GM18873 (cell line): ENCODE measurements around the gene COL5A1.

ENCODE experiments used
- ATAC-seq: cut with Tn5 transposase; IDR thresholded peaks from one replicate; pipeline ENCODE4 v1.9.1; 2021; ENCODE audit warnings: mild to moderate bottlenecking, moderate library complexity, moderate number of reproducible peaks; ENCODE audit not compliant: unreplicated experiment, low FRiP score

Gene COL5A1

GRCh38 chr9:134722120-134722701 is 80.6 kb downstream of the COL5A1 start:
- no peak for ATAC-seq

- no peak for ATAC-seq
Observed at GRCh38 chr9:134723037-134723436, 81.4 kb downstream of the COL5A1 start.

- ATAC-seq = no peak
Observed at GRCh38 chr9:134723491-134724190, 82.0 kb downstream of the COL5A1 start.

- no peak for ATAC-seq
Observed at GRCh38 chr9:134724202-134724911, 82.8 kb downstream of the COL5A1 start.

DNA sequence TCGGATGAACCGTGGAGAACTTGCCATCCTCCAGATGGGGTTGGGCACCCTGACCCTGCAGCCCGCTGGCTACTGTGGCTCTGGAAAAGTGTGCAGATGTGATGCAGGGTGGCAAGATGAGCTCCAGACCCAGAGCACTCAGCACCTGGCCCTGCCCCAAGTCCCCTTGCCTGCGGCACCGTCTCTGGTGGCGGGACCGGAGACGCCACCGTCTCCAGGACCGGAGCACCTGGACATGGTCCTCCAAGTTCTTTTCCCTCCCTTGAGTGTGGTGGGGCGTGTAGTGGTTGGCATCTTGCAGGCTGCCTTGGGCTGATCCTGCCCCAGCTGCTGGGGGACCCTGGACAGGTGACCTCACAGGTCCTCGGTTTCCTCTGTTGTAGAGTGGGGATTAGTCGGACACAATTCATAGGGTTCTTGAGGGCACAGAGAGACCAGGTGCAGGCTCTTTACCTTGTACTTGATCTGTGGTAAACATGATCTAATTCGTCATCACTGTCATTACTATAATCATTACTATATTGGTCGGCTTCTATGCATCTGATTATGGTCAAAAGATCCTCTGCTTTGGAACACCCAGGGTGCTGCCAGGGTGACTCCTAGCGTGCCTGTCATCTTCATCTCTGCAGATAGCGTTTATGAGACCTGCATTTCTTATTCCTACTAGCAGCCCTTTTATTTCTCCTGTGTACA is 83.5 kb downstream of the COL5A1 start:
- ATAC-seq = no peak

DNA sequence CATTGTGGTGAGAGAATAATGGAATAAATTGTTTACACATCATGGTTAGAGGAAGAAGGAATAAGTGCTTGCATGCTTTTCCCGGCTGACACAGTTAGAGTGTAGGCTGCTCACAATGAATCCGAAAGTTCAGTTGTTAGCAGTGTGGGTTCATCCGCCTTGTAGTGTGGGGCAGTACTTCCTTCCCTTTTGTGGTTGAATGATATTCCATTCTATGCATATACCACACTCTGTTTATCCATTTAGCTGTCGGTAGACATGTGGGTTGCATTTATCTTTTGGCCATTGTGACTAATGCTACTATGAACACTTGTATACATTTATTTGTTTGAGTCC is 84.0 kb downstream of the COL5A1 start:
- ATAC-seq = no peak

DNA sequence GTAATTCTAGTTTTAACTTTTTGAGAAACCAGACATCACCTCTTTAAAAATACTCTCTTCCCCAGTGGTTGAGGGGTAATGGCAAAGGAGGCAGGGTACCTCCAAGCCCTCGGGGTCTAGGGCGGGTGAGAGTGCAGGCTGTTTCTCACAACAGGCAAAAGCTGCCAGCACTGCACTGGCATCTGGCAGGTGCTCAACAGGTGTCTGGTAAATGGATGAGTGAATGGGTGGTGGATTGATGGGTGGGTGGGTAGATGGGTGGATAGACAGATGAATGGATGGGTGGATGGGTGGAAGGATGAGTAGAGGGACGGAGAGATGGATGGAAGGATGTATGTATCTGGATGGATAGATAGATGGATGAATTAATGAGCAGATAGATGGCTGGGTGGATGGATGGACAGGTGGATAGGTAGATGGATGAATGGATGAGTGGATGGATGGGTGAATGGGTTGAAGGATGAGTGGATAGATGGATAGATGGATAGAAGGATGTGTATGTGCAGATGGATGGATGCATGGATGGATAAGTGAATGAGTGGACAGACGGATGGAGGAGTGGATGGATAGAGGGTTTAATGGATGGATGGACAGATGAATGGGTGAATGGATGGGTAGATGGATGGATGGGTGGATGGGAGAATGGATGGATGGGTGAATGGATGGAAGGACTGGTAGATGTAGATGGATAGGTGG is 84.6 kb downstream of the COL5A1 start:
- no peak for ATAC-seq

- ATAC-seq = no peak
Observed at GRCh38 chr9:134726722-134727034, 85.1 kb downstream of the COL5A1 start.

- ATAC-seq = no peak
Observed at GRCh38 chr9:134728021-134728795, 86.6 kb downstream of the COL5A1 start.

DNA sequence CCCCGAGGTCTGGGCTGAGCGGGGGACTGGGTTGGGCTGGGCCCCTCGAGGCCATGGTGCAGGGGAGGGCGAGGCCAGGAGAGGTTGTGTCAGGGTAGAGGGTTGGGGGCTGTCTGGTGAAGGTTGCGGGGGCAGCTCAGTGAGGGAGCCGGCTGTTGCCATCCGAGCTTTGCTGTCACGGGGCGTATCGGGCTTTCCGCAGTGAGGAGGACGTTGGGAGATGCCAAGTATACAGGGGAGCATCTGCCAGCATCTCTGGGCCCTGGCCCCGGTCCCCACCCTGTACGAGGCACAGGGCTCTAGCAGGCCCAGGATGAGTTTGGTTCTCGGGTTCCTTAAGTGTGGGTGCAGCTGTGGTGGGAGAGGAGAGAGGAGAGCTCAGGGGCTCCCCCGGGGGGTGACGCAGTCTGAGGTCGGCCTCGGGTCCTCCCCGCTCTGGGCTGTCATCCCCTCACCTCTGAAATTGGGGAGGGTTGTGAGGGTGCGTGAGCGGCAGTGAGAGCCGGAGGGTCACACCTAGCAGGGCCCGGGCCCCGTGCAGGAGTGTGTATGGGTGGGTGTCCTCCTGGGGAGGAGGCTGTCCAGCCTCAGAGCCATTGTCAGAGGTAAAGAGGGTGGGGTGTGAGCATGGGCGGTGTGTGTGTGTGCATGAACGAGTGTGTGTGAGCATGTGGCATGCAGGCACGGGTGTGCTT is 87.3 kb downstream of the COL5A1 start:
- no peak for ATAC-seq

- ATAC-seq = no peak
Observed at GRCh38 chr9:134730011-134730760, 88.6 kb downstream of the COL5A1 start.

GRCh38 chr9:134730761-134731496 is 89.3 kb downstream of the COL5A1 start:
- no peak for ATAC-seq

DNA sequence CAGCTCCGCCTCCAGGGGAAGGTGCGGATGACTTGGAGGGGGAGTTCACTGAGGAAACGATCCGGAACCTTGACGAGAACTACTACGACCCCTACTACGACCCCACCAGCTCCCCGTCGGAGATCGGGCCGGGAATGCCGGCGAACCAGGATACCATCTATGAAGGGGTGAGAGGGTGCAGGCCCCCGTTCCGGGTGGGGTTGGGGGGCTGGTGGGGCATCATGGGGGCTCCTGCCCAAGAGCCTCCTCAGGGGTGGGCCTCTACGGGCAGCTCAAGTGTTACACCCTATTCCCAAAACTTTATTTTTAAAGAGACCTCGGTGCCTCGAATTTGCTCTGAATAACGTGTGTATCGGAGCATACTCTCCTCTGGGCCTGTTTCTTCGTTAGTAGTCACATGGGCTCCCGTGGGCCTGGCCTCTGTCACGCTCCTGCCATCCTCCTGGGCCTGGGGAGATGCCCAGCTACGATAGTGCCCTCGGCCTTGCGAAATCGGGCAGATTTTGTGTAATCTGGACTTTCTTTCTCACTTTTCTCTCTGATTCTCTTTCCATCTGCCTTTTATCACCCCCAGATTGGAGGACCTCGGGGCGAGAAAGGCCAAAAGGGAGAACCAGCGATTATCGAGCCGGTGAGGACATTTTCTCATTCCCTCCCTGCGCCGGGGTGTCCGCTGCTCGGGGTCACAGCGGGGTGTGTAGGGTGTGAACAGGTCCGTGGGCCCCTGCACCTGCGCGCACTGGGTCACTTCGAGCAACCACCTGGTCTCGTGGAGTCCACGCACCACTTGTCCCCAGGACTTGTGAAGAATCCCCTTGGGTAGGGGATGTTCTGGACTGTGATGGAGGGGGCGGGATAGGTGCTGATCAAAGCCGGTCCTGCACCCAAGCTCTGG is 90.1 kb downstream of the COL5A1 start:
- ATAC-seq = no peak

GRCh38 chr9:134732392-134733110 is 90.9 kb downstream of the COL5A1 start:
- no peak for ATAC-seq

- no peak for ATAC-seq
Observed at GRCh38 chr9:134733480-134734232, 92.1 kb downstream of the COL5A1 start.

DNA sequence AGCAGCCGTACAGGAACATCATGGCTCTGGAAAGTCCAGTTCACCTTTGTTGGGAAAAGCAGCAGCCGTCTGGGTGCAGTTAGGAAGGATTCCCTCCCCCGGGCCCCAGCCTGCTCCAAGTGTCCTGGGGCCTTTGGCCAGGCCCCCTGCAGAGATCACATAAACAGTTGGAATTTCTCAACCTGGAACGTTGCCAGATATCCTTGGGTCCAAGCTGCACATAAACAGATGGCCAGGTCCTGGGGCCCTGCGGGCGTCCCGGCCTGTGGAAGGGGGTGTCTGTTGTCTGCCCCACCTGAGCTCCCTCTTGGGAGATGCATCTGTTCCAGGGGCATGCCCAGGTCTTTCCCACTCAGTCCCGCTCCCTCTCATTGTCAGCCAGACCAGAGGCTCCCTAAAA is 92.7 kb downstream of the COL5A1 start:
- no peak for ATAC-seq
